ENCODE measurements around the gene MAN1B1.

The MAN1B1 gene

DNA sequence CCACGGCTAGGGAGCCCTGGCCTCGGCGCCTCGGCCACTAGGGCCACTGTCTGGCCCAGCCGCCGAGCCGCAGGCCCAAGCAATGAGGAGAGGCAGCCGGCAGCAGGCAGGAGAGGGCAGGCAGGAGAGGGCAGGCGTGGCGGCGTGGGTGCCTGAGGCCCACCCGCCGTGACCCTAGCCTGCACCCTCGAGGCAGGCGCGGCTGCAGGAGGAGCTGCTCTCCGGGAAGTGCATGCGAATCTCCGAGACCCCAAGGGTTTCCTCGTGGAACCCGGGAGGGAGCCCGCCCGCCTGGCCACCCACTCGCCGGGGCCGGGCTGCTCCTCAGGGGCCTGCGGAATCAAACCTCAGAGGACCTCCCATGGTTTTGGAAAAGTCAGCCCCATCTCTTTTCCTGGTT, 61.5 kb downstream of the MAN1B1 start:
- DNase-seq = no peak

DNA sequence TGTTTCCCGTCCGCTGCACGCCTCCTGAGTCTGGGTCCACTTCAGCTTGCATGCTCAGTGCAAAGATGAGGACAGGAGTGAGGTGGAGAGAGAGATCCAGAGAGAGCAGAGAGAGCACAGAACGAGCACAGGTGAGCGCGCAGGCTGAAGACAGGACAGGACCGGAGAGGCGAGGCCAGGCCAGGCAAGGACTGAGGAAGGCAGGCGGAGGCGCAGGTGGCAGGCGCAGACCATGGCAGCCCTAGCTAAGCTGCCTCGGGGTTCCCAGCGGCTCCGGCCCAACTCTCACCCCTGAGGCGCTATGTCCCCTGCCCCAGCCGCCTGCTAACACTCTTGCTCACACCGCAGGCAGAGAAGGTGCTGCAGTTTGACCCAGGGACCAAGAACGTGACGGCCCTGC, 61.9 kb downstream of the MAN1B1 start:
- no peak for DNase-seq

DNA sequence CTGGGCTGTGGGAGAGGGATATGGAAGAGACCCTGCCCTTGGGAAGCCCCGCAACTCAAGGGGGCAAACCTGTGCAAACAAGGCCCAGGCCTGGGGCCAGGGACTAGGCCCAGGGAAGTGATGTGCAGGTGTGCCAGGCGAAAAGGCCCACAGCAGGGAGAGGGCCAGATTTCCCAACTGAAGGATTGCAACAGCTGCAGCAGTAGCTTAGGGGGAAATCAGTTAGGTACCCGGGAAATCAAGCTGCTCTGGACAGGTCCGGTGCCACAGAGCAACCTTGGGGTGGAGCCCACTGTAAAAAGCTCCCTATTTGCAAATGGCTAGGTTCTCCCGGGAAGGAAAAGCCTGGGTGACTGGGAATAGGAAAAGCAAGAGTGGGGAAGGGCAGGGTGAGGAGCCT, 62.6 kb downstream of the MAN1B1 start:
- no peak for DNase-seq

DNA sequence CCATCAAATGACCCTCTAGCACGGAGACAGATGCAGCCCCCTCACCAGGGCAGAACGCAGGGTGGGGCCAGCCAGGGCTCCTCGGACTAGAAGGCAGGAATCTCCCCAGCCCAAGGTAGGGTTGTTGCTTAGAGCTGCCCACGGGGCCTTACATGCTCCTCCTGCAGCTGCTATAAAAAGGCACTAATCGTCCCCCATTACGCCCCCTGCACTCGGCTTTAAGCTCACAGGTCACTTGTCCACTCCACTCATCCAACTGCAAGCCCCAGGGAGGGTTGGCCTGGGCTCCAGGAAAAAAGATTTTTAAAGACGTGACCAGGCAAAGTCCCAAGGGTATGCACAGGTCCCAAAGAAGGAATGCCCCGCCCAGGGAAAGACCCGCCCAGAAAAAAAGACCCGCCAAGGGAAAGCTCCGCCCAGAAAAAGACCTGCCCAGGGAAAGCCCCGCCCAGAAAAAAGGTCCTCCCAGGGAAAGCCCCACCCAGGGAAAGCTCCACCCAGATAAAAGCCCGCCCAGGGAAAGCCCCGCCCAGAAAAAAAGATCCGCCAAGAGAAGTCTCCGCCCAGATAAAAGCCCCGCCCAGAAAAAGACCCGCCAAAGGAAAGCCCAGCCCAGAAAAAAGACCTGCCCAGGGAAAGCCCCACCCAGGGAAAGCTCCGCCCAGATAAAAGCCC, 63.3 kb downstream of the MAN1B1 start:
- no peak for DNase-seq

- no peak for DNase-seq
Observed at GRCh38 chr9:137150617-137151457, 64.1 kb downstream of the MAN1B1 start.

DNA sequence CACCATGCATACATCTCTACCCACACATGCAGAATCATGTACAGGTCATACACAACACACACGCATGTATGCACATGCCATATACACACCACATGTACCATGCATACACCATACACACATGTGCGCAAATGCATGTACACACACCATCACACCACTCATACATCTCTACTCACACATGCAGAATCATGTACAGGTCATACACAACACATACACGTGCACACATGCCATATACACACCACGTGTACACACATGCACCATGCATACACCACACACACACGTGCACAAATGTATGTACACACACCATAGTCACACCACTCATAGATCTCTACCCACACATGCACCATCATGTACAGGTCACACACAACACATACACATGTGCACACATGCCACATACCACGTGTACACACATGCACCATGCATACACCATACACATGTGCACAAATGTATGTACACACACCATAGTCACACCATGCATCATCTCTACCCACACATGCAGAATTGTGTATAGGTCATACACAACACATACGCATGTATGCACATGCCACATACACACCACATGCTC, 66.1 kb downstream of the MAN1B1 start:
- no peak for DNase-seq

DNA sequence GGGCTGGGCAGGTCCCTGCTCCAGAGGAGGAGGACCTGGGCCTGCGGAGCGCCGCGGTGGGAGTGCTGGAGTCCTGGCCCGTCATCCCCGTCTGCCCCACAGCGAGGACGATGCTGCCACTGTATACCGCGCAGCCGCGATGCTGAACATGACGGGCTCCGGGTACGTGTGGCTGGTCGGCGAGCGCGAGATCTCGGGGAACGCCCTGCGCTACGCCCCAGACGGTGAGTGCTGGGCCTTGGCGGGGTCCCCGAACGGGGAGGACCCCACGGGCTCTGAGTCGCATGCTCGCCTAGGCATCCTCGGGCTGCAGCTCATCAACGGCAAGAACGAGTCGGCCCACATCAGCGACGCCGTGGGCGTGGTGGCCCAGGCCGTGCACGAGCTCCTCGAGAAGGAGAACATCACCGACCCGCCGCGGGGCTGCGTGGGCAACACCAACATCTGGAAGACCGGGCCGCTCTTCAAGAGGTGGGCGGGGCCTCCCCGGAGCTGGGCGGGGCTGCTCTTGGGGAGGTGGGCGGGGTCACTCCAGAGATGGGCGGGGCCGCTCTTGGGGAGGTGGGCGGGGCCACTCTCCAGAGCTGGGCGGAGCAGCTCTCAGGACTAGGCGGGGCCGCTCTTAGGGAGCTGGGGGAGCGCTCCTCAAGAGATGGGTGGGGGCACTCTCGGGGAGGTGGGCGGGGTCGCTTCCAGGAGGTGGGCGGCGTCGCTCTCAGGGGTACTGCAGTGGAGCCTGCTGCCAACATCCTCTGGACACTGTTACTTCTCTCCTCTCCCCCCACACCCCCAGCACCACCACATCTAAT, 70.0 kb downstream of the MAN1B1 start:
- DNase-seq = no peak

GRCh38 chr9:137157618-137158415, 71.0 kb downstream of the MAN1B1 start:
- DNase-seq = peak in 1 of 2 experiments; percentile 79

DNA sequence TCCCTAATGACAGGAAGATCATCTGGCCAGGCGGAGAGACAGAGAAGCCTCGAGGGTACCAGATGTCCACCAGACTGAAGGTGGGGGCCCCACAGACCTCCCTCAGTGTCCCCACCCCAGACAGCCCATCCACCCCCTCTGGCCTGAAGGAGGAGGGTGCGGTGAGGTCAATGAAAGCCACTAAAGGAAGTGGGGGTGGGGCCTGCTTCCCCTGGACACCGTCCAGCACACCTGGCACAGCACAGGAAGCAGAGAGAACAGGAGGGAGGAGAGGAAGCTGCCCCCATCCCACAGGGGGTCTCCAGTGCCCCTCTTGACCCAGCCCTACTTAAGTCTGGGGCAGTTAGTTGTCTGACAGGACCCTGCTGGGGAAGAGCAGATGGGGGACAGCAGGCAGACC, 71.8 kb downstream of the MAN1B1 start:
- no peak for DNase-seq
